HG02678 (cell line): ENCODE measurements around the gene SUGCT.
A peak's percentile ranks its signal among the peaks of the same experiment; 100 is the strongest.
"Not testable (repeated sequence)": the region's sequence is repeated elsewhere in the genome, so short reads cannot be mapped to it uniquely, and the experiment has no call there.

Source experiments
- ATAC-seq: cut with Tn5 transposase; IDR thresholded peaks from one replicate; pipeline ENCODE4 v1.9.1; 2021; ENCODE audit warnings: mild to moderate bottlenecking, moderate library complexity; ENCODE audit not compliant: unreplicated experiment

Gene SUGCT

GRCh38 chr7:40244226-40244625 lies 109.4 kb downstream of the SUGCT start:
- ATAC-seq = no peak

- no peak for ATAC-seq
Measured at GRCh38 chr7:40248681-40249080, 113.9 kb downstream of the SUGCT start.

GRCh38 chr7:40253444-40253843 lies 118.6 kb downstream of the SUGCT start:
- not testable (repeated sequence) for ATAC-seq

DNA sequence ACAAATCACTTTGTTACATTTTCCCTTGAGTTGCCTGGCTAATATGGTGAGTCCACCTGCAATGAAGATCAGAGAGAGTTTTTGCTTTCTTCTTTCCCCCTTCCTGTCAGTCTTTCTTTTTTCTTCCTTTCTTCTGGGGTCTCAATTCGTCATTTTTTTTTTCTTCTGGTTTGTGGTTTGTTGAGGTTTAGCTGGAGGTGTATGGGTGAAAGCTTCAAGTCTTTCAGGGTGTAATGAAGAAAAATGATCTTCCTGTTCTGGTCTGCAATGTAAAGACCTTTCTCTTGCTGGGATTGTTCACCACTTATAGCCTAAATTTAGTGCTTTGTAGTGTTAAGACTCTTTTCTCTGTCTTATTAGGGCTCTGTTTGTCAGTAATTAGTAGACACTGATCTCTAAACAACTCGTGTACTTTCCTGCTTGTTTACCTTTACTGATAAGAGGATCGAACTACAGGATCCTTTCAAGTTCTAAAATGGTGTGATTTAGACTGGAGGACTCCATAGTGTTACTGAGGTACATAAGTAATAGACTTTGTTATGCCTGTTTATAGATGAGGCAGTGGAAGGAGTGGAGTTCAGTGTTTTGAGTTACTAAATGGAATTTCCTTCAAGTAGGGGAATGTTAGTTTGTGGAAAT lies 129.1 kb downstream of the SUGCT start:
- ATAC-seq = no peak

GRCh38 chr7:40267583-40267982 lies 132.8 kb downstream of the SUGCT start:
- ATAC-seq = no peak

DNA sequence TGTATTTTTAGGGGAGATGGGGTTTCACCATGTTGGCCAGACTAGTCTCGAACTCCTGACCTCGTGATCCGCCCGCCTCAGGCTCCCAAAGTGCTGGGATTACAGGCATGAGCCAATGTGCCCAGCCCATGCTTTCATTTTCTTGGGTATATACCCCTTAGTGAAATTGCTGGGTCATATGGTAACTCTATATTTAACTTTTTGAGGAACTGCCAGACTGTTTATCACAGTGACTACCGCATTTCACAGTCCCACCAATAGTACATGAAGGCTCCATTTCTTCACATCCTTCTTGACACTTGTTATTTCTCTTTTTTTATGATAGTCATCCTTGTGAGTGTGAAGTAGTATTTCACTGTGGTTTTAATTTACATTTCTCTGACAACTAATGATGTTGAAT lies 134.0 kb downstream of the SUGCT start:
- ATAC-seq = not testable (repeated sequence)

GRCh38 chr7:40276061-40276460 lies 141.3 kb downstream of the SUGCT start:
- ATAC-seq = no peak

- ATAC-seq = no peak
Measured at GRCh38 chr7:40279991-40280390, 145.2 kb downstream of the SUGCT start.

DNA sequence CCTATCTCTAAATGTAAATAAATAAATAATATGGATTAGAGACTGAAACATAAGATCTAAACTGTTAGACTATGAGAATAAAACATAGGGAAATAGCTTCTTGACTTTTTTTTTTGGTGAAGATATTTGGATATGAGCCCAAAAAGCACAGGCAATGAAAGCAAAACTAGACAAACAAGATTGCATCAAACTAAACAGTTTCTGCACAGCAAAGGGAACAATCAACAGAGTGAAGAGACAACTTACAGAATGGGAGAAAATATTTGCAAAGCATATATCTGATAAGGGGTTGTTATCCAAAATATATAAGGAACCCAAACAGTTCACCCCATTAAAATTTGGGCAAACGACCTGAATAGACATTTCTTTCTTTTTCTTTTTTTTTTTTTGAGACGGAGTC lies 148.1 kb downstream of the SUGCT start:
- ATAC-seq = no peak

DNA sequence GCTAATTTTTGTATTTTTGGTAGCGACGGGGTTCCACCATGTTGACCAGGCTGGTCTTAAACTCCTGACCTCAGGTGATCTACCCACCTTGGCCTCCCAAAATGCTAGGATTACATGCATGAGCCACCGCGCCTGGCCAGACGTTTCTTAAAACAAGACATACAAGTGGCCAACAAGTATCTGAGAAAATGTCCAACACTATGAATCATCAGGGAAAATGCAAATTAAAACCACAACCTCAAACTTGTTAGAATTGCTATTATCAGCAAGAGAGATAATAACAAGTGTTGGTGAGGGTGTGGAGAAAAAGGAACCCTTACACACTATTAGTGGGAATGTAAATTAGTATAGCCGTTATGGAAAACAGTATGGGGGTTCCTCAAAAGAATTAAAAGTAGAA lies 148.6 kb downstream of the SUGCT start:
- ATAC-seq = no peak

- ATAC-seq = no peak
Measured at GRCh38 chr7:40288827-40289226, 154.0 kb downstream of the SUGCT start.

DNA sequence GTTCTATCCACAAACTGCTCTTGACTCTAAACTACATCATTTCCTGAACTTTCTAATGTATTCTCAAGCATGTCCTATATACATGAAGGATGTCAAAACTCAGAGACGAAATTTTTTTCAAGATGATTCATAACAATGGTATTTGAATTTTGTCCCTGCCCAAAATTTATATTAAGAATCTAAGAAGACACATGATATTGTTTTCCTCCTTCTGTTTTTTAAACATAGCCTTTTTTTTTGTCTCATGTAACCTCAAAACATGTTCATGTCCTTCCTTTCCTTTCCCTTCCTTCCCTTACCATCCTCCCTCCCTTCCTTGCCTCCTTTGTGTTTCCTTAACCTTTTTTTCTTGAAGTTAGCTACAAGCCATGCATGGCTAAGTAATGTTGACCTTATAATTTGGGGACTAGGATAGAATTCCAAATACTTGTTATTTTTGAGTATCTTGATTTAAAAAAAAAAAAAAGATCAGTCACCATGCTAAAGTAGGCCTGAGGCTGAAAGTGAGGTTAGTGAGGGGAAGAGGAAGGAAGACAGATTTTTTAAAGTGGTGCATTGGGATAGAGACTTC lies 163.0 kb downstream of the SUGCT start:
- no peak for ATAC-seq

DNA sequence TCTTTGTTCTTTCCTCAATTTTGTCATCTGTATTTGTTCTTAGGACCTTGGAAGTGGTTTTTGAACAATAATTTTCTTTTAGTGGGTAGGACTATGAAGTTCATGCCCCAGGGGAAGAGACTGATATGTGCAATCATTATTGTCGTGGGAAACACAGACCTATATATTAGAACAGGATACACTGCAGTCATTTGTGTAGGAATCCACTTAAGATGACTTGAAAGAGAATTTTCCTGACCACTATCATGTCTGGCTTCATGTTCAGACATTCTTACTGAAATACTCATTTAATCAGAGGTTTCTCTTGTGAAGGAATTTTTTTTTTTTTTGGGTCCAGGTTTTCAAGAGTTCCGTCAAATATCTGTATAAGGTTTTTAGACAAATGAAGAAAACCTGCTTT lies 163.6 kb downstream of the SUGCT start:
- no peak for ATAC-seq

DNA sequence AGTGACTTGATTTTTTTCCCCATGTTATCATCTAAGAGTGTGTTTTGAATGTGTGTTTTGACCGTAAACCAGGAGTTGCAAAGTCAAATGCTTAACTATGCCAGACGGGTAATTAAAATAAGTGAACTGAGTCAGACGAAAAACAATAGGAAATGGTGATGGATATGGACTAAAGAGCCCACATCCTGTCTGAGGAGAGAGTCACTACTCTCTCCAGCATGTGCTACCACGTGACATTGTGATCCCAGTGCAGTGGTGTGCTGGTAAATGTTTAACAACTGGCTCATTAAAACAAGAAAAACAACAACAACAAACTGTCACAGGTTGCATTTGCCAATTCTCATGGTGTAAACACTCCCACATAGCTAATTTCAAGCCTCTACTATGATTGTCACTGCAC lies 164.3 kb downstream of the SUGCT start:
- no peak for ATAC-seq

DNA sequence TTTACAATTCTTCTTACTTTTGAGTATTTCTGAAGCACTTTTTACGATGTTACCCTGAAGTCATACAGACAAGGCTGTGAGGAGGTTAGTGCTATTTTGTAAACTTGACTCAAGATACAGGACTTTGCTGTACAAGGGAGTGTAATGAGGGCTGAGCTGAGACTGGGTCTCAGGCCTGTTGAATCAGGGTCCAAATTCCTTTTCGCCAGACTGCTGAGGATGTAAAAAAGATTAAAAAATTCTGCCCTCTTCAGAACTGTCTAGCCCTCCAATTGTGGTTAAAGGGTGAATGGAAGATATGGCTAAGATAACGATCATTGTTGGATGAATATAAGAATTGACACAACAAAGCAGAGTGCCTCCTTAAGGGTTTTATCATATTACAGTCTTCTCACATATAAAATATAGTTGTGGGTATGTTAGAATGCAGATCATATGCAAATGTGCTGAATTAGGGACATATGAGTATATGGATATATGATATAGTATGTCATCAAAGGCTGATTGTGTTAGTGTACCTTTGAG lies 165.4 kb downstream of the SUGCT start:
- ATAC-seq = no peak

DNA sequence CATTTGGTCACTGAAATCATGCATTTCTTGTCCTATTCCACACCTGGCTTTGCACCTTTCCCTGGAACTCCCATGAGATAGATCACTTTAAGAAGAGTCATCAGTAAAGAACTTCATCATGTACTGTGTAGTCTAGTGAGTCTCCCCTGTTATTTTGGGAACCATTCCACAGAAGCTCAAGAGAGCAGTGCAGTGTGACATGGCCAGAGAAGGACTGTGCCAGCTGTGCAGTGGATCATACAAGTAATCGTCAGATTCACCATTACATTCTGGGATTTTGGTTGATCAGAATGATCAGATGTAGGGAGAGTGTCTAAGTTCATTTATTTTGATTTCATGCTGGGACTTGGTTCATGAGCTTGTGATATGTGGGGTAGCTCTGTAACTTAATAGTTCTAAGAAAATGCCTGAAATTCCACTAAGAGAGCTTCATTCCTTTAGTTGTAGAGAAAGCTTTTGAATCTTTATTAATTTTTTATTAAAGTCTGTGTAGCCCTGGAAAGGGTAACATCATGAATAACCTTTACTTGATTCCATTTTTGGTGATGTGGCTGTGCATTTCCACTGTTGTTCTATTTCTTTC lies 166.8 kb downstream of the SUGCT start:
- ATAC-seq = no peak

- ATAC-seq = no peak
Measured at GRCh38 chr7:40303996-40304395, 169.2 kb downstream of the SUGCT start.

DNA sequence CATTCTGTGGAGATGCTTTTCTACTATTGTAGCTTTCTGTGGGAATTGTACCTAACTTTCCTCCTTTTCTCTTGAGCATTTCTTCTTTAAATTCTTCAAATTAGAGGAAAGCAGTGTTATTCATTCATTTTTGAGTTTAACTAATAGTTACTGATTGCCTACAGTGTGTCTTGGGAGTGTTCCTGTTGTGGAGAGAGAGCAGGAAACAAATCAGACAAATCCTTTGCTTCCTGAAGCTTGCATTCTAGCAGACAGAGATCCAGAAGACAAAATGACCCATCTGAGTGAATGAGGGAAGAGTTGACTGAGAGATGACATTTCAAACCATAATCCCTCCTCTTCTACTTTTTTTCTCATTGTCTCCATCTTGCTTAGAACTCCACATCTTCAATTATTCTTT lies 170.4 kb downstream of the SUGCT start:
- ATAC-seq = no peak

DNA sequence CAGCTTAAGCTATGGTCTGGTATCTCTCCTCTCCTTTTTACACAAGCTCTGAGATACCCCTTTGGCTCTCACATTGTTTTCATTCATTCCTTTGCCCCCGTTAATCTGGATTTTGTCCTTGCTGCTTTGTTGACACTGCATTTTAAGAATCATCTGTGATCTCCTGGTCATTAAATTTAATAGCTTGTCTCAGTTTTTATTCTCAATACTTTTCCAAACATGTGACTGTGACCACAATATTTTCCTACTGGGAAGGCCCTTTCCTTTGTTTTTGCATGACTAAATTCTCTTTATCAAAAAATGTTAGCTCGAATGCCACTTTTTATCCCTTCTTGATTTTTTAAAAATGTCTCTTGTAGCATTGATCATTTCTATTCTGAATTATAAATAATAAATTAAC lies 171.2 kb downstream of the SUGCT start:
- no peak for ATAC-seq

- ATAC-seq = no peak
Measured at GRCh38 chr7:40306596-40306995, 171.8 kb downstream of the SUGCT start.

DNA sequence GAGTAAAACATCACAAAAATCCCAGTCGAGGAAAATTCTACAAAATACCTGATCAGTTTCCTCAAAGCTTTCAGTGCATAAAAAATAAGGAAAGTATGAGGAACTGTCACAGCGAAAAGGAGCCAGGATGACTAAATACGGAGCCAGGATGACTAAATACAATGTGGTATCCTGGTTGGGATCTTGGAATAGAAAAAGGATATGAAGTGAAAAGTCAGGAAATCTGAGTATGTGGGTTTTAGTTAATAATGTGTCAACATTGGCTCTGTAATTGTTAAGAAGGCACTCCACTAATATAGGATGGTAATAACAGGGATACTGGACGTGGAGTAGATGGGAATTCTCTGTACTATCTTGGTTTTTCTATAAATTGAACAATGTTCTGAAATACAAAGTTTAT lies 175.5 kb downstream of the SUGCT start:
- no peak for ATAC-seq

GRCh38 chr7:40311307-40311706 lies 176.5 kb downstream of the SUGCT start:
- peak; percentile 97 for ATAC-seq
